ENCODE results near the gene IPO11.

- TF ChIP-seq CTCF (conservative IDR thresholded peaks at IDR 0.05; ENCODE audit: low read depth in 2 of 2) = no peak
- TF ChIP-seq EZH2 (IDR thresholded peaks at IDR 0.05; ENCODE audit: low read depth, unreplicated experiment) = no peak
- TF ChIP-seq REST (IDR thresholded peaks at IDR 0.05; ENCODE audit: unreplicated experiment) = no peak
- no peak for TF ChIP-seq NANOG (IDR thresholded peaks at IDR 0.05; ENCODE audit: borderline replicate concordance)
- TF ChIP-seq CREB1 (CRISPR knock-in tag; IDR thresholded peaks at IDR 0.05; ENCODE audit: low read depth) = no peak
- TF ChIP-seq EZH2phosphoT487 (IDR thresholded peaks at IDR 0.05; ENCODE audit: unreplicated experiment) = no peak
- TF ChIP-seq POLR2AphosphoS5 (IDR thresholded peaks at IDR 0.05; ENCODE audit: low read depth) = no peak
- no peak for TF ChIP-seq JUNB (IDR thresholded peaks at IDR 0.05; ENCODE audit: unreplicated experiment)
- TF ChIP-seq STAT1 (IDR thresholded peaks at IDR 0.05; ENCODE audit: unreplicated experiment) = no peak
- TF ChIP-seq ZNF462 (CRISPR knock-in tag; IDR thresholded peaks at IDR 0.05) = no peak
- TF ChIP-seq ZNF114 (CRISPR knock-in tag; IDR thresholded peaks at IDR 0.05) = no peak
Observed at GRCh38 chr5:62592558-62592957, 180.0 kb downstream of the IPO11 start.

Measured in GM23338 (cell line).